Stimulated activated CD8-positive, alpha-beta memory T cell treated with anti-CD3 and anti-CD28 coated beads, Interleukin-4, amount 100 ng/mL, for 1 hour (primary cell): ENCODE measurements around the gene ELOF1.
"Not testable (repeated sequence)": the region's sequence is repeated elsewhere in the genome, so short reads cannot be mapped to it uniquely, and the experiment has no call there.

ENCODE experiments used
- DNase-seq, 2 donors: peaks; one replicate each; pipeline ENCODE4 v3.0.0-alpha.2; 2020; ENCODE audit warnings: low read depth in 2 of 2, low spot score in 1 of 2

ELOF1 gene

DNA sequence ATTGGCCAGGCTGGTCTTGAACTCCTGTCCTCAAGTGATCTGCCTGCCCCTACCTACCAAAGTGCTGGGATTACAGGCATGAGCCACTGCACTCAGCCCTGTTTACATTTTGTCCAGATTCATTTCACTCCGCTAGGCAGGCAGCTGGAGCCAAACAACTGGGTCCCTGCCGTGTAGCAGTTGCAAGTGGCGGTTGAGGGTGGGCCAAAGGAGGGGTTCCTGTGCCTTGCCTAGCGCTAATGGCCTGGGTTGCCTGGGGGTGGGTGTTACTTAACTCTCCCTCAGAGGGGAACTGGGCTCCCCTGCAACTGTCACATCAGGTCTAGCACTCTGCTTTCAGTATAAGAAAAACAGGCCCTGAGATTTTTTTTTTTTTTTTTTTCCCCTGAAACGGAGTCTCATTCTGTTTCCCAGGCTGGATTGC is 11.0 kb upstream of the ELOF1 start:
- no peak for DNase-seq

DNA sequence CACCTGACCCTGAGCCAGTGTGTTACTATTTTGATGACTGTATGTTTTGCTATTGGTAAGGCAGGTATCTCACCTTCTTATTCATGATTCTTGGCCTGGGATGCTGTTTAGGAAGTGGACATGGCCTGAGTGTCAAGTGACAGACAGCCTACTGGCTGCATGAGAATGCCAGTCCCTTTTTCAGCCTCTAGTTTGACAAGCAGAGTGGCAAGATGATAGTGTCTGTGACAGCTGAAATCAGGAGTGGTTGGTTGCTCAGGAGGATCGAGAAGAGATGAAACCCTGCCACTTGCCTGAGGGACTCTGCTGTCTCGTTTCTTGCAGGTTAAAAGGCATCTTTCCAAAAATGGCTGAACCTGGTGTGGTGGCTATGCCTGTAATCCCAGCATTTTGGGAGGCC is 7.1 kb upstream of the ELOF1 start:
- DNase-seq: no peak

GRCh38 chr19:11565649-11565980 is 6.6 kb upstream of the ELOF1 start:
- DNase-seq: not testable (repeated sequence)

GRCh38 chr19:11564082-11564807 is 5.2 kb upstream of the ELOF1 start:
- not testable (repeated sequence) for DNase-seq

GRCh38 chr19:11563532-11563931 is 4.5 kb upstream of the ELOF1 start:
- no peak for DNase-seq

DNA sequence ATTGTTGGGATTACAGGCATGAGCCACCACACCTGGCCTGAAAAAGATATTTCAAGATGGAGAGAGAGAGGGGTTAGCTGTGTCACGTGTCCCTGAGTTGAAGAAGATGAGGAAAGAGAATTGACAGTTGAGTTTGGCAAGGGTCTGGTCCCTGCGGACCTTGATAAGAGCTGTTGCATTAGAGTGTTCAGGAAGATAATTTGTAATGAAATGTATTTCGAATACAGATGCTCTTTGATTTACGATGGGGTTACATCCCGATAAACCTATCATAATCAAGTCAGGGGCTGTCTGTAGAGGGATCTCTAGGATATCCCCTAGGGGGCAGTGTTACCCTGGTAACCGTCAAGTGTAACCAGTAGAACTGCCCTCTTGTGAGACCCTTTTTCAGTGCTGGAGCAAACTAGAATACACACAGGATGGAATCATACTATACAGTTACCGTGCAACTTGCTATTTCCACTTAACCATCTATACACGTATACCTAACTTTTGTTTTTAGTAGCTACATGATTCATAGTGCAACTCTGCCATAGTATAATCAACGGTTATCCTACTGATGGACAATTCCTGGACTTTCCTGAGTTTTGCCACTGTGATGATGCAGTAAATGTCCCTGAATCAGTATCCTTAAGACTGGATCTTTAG is 1.5 kb upstream of the ELOF1 start:
- DNase-seq: no peak

GRCh38 chr19:11556634-11557420 is 2.2 kb downstream of the ELOF1 start:
- DNase-seq: no peak

DNA sequence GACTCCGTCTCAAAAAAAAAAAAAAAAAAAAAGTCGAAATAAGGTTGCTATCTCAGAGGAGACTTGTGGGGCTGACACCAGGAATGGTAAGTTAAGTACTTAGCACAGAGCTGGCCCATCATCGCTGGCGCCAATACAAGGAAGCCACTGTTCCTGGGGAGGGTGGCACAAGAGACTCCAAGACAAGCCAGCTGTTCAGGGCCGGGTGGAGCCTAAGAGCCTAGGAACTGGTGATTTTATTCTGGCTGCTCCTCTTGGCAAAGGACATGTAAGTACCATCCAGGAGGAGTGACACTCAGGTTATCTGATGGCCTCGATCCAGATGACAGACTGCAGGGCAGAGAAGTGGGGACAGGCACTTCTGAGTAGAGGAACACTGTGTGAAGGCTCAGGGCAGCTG is 3.8 kb downstream of the ELOF1 start:
- no peak for DNase-seq

- DNase-seq: no peak
Measured at GRCh38 chr19:11554160-11554559, 4.9 kb downstream of the ELOF1 start.

DNA sequence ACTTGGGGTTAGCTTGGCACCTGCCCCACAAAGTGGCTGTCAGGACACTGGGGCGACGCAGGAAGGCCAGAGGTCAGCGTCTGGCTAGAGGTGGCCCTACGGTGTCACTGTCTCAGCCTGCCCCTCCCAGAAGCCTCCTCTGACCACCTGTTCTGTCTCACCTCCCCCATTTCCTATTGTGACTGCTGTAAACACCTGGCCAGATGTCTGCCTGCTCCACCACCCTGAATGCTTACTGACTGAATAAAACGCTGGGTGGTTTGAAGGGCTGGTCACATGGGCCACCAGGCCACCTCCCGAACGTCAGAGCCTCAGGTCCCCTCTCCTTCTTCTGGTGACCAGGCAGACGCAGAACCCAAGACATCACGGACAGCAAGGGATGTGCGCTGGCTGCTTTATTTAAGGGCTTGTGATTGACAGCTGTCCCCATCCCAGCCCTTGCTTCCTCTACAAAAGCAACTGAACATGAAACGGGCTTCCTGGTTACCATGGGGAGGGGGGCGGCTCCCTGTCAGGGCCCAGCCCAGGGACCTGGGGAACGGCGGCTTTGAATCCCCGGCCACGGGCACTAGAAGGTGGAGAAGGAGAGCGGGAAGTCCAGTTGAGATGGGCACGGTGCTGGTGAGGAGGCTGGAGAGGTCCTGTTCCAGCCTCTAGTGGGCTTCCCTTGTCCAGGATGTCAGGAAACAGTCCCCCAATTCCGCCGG is 6.2 kb downstream of the ELOF1 start:
- DNase-seq: no peak

GRCh38 chr19:11551603-11552235 is 7.3 kb downstream of the ELOF1 start:
- no peak for DNase-seq

DNA sequence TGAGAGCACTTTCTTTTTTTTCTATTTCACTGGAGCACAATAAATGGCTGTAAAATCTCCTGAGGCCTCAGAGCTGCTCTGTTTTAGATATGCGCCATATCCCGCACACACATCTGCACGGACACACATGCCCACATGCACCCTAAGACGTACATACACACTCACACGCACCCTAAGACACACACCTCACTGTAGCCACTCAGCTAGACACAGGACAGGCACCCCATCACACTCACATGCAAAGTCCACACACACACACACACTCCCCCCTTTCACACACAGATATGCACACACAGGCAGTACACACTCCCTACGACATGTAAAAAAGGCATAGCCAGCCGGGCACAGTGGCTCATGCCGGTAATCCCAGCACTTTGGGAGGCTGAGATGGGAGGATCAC is 8.8 kb downstream of the ELOF1 start:
- no peak for DNase-seq

- no peak for DNase-seq
Measured at GRCh38 chr19:11549386-11549953, 9.6 kb downstream of the ELOF1 start.

DNA sequence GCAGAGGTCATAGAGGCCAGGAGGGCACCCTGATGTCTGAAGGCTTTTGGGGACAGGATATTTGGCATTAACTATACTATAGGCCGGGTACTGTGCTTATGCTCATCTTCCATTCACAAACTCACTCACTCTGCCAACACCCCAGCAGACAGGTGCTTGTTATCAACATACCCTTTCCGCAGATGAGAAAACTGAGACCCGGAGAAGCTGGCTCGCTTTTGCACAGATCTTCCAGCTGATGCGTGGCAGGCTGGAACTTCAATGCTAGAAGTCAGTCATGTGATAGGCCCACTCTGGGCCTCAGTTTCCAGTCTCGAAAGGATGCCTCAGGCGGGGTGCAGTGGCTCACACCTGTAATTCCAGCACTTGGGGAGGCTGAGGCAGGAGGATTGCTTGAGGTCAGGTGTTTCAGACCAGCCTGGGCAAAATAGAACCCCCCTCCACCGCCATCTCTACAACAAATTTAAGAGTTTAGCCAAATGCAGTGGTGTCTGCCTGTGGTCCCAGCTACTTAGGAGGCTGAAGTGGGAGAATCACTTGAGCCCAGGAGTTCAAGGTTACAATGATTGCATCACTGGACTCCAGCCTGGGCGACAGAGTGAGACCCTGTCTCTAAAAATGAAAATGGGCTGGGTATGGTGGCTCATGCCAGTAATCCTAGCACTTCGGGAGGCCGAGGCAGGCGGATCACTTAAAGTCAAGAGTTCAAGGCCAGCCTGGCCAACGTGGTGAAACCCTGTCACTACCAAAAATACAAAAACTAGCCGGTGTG is 10.9 kb downstream of the ELOF1 start:
- DNase-seq: no peak

DNA sequence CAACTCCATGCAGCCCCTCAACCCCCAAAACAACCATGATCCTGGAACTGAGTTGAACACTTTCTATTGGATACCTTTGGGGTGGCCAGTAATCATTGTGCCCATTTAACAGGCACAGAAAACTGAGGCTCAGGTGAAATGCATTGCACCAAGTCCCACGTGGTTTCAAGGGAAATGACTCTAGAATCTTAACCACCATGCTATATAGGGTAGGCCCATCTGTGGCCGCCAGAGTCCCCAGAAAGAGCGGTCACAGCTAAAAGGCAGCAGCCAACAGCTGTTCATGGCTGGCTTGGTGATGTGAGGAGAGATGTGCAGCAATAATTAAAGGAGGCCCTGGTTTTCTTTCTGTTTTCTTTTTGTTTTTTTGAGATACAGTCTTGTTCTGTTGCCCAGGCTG is 17.8 kb downstream of the ELOF1 start:
- no peak for DNase-seq

- DNase-seq: no peak
Measured at GRCh38 chr19:11540645-11541044, 18.4 kb downstream of the ELOF1 start.

GRCh38 chr19:11539495-11540365 is 19.3 kb downstream of the ELOF1 start:
- DNase-seq: no peak

DNA sequence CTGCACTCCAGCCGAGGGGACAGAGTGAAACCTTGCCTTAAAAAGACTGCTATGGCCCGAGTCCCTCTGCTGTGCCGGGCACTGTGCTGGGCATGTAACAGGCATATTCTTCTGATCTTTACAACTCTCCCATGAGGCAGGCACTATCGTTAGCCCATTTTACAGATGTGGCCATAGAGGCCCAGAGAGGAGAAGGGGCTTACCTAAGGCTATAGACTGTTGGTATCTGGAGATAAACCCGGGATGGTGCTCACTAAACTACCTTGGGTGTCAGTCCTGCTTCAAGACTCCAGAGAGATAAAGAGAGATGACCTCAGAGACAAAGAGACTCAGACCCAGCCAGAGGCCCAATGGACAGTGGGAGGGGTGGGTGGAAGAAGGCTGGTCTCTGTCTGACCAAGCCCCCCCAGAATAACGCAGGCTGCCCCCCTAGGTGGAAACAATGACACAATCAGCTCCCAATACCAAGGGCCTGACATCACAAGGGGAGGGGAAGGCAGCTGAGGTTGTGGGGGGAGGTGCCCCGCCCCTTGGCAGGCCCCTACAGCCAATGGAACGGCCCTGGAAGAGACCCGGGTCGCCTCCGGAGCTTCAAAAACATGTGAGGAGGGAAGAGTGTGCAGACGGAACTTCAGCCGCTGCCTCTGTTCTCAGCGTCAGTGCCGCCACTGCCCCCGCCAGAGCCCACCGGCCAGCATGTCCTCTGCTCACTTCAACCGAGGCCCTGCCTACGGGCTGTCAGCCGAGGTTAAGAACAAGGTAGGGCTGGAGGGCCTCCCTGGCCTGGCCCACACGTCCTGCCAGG is 20.6 kb downstream of the ELOF1 start, which contains the start of gene CNN1:
Gene CNN1, plus strand, starts transcription at position 620 of the 805 bp plus-strand sequence. Its CDS starts 77 bp downstream, at position 697.
- DNase-seq: no peak
